HG03039 (cell line): ENCODE results near the gene ANKS1A.
"Not testable (repeated sequence)": the region's sequence is repeated elsewhere in the genome, so short reads cannot be mapped to it uniquely, and the experiment has no call there.

Source experiments
- ATAC-seq: cut with Tn5 transposase; IDR thresholded peaks from one replicate; pipeline ENCODE4 v1.9.1; 2021; ENCODE audit warnings: mild to moderate bottlenecking, moderate library complexity; ENCODE audit not compliant: unreplicated experiment

The ANKS1A gene

DNA sequence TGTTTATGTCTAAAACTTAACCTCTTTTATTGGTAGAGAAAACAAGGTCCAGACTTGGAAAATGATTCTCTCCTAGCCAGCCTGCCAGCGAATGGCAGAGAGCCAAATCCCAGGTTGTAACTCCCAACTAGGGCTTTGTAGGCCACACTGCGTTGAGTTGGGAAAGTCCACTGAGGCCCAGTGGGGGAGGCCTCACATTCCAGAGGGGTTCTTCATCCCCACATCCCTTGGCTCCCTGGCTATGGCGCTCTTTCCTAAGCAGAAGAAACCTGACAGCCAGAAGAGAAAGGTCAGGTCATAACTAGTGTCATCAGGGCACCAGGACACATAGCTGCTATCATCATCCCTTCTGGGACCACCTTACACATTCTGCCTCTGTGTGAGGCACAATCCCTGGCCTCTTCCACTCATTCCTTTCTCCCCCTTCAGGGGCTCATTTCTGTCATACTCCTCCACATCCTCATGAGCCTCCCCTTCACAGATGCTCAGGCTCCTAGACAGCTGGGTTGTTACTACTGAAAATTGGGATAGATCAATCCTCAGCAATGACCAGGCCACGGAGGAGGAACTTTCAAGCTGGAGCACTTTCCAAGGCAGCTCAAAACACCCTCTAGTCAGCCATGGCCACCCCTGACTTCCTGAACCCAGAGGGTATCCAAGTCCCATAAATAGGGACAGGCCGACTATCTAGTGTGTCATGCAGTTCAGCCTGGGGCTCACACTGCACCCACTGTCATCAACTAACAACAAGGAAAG is 203.5 kb downstream of the ANKS1A start:
- ATAC-seq = no peak

DNA sequence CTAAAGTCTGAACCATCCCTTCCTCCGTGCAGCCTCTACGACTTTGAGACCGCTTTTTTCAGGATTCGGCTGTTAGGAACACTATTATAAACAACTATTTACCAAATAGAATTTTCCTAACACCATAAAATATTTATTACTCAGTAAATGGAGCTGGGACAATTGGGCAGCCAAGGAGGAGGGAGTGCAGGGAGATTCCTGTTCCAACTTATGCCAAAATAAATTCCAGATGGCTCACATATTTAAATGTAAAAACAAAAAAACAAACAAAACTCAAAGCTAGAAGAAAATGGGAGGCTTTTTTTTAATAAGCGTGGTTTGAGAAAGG is 204.0 kb downstream of the ANKS1A start:
- no peak for ATAC-seq

DNA sequence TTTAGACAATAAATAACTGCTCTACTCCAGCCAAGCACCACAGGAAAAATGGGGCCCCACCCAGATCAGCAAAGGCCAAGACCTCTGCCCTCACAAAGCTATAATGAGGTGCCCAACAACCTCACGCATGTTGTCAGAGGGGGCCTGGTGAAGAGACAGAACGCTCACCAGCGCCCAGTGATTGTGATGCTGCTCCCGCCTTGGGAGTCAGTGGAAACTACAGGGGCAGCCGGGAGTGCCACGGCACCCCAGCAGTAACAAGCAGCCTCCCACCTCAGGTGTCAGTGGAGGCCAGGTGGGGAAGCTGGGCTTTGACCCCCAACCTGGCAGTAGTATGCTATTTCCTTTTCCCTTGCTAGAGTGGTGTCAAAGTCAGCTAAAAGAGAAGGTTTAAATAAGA is 204.7 kb downstream of the ANKS1A start:
- ATAC-seq = no peak

DNA sequence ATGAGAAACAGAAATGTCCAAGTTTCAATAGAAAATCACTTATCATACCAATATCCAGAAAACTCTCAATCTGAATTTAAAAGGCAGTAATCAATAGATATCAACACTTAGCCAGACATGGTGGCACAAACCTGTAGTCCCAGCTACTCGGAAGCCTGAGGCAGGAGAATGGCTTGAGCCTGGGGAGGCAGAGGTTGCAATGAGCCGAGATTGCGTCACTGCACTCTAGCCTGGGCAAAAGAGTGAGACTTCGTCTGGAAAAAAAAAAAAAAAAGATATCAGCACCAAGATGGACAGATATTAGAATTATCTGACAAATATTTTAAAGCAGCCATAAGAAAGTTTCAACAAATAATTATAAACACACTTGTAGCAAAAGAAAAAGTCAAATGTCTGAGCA is 205.1 kb downstream of the ANKS1A start:
- ATAC-seq = no peak

DNA sequence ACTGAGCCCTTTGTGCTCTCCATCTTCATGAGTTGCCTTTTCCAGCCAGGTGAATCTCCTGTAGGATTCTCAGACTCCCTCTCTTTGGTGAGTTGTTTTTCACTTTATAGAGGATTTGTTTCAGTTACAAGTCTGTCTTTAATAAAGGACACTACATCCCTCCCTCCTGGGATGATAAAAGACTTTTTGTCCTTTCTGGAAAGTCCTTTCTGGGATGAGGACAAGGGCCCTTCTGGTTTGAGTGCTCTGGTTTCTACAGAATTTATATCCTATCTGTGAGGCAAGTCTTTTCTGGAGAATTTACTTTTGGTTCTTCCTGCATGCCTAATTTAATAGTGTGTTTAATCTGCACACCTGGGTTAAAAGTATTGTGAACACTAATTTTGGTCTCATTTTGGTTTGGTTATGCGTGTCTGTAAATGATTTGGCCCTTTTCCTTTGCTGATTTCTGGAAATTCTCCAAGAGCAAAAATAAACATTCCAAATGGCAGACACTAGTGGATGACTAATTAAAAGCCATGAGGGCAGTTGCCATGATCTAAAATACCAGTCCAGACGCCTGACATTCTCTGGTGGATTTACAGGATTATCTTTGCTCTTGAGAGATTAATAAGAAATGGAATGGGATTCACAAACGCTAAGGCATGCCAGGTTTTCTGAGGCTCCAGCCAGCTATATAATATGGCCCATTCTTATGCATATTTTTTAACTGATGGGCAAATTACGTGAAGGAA is 207.2 kb downstream of the ANKS1A start:
- no peak for ATAC-seq

DNA sequence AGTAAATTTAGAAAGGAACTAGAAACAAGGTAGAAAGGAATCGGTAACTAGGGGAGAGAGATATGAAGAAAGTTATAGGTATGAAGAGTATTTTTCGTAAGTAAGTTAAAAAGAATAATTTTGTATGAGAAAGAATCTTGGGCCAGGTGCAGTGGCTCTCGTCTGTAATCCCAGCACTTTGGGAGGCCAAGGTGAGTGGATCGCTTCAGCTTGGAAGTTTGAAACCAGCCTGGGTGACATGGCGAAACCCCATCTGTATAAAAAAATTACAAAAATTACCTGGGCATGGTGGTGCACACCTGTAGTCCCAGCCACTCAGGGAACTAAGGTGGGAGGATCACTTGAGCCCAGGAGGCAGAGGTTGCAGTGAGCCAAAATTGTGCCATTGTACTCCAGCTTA is 210.1 kb downstream of the ANKS1A start:
- no peak for ATAC-seq

DNA sequence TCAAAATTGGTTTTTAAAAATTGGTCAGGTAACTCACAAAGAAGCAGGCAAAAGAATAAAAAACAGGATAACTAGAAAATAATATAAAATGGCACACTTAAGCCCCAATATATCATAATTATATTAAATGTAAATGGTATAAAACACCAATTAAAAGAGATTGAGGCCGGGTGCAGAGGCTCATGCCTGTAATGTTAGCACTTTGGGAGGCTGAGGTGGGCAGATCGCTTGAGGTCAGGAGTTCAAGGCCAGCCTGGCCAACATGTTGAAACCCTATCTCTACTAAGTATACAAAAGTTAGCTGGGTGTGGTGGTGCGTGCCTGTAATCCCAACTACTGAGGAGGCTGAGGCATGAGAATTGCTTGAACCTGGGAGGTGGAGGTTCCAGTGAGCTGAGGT is 216.0 kb downstream of the ANKS1A start:
- ATAC-seq = no peak

DNA sequence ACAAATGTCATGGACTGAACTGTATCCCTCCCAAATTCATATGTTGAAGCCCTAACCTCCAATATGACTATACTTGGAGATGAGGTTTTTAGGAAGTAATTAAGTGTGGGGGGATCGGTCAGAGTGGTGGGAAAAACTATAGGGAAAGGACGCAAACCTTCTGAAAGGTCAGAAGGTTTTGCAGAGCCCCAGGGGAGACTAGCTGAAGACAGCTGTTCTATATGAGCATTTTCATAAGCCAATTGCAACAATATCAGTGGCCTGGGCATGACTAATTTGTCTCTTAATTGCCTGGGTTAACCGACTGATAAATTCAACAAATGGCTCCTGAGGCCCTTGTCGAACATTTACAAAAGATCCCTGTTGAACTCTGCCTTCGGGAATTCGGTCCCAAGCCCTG is 217.0 kb downstream of the ANKS1A start:
- not testable (repeated sequence) for ATAC-seq

DNA sequence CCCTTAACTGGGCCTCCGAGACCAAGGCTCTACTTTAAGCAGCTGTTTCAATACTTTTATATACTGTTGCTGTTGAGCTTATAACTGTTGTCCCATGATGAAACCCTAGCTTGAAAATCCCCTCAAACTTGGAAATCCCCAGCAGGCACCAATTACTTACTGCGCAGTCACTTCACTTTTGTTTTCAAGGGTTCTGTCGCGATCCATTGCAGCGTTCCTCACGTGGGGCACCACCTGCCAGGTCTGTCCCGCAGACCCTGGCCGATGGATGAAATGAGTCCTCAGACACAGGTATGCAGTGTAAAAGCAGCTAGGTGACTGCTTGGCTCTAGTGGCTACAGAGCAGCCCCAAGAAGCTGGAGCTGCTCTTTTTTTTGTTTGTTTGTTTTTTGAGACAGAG is 218.2 kb downstream of the ANKS1A start:
- not testable (repeated sequence) for ATAC-seq

DNA sequence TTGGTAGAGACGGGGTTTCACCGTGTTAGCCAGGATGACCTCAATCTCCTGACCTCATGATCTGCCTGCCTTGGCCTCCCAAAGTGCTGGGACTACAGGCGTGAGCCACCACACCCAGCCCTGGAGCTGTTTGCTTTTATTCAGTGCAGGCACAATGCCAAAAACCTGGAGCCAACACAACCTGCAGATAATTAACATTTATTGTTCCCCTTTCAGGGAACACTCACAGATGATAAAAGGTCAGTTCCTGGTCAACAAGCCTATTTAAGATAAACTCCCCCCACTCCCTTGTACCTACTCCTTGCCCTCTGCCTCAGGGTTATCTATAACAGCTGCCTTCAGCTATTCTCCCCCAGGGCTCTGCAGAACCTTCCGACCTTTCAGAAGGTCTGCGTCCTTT is 218.7 kb downstream of the ANKS1A start:
- not testable (repeated sequence) for ATAC-seq

DNA sequence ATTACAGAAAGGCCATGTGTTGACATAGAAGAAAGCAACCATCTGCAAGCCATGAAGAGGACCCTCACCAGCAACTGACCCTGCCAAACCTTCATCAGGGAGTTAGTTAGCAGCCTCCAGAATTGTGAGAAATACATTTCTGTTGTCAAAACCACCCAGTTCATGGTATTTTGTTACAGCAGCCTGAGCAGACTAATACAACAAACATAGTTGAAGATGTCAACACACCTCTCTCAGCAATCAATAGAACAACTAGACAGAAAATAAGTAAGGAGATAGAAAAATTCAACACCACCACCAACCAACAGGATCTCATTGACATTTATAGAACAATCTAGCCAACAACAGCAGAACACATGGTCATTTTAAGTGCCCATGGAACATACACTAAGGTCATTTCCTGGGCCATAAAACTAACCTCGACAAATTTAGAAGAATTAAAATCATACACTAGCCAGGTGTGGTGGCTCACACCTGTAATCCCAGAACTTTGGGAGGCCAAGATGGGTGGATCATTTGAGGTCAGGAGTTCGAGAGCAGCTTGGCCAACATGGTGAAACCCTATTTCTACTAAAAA is 219.3 kb downstream of the ANKS1A start:
- ATAC-seq = no peak

DNA sequence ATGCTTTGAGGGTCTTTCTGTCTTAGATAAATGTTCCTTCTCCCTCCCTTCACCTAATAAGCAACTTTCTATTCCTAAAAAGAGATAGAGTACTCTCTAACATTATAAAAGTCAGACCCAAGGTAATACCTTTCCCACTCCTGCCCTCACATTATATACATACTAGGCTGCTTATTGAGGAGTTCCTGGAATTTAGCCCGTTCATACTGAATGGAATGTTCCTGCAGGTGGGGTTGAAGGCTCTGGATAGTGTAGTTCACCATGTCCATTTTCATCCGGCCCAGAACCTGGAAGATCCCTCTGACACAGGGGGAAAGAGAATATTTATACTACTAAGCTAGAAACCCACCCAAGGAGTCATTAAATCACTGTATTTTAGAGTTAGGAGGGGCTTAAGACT is 231.7 kb downstream of the ANKS1A start:
- ATAC-seq = no peak

DNA sequence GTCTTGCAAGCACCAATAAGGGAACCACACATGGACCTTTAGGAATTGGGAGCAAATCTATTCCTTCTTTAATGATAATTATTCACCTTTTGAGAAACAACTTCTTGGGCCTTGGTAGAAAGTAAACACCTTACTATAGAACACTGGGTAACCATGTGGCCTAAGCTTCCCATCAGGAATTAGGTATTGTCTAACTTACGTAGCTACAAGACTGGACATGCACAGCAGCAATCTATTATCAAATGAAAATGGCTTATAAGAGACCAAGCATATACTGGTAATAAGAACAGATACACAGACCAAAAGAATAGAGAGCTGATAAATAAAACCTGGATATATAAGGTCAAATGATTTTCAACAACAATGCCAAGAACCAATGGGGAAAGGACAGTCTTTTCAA is 235.3 kb downstream of the ANKS1A start:
- ATAC-seq = no peak

DNA sequence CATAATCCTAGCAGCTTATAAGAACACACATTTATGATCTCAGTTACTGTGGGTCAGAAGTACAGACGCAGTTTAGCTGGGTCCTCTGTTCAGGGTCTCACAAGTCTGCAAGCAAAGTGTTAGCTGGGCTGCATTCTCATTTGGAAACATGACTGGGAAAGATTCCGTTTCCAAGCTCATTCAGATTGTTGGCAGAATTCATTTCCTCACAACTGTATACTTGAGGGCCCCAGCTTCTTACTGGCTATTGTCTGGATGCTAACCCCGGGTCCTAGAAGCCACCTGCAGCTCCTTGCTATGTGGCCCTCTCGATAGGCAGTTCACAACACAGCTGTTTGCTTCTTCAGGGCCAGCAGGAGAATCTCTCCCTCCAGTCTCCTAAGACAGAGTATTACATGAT is 239.0 kb downstream of the ANKS1A start:
- no peak for ATAC-seq

DNA sequence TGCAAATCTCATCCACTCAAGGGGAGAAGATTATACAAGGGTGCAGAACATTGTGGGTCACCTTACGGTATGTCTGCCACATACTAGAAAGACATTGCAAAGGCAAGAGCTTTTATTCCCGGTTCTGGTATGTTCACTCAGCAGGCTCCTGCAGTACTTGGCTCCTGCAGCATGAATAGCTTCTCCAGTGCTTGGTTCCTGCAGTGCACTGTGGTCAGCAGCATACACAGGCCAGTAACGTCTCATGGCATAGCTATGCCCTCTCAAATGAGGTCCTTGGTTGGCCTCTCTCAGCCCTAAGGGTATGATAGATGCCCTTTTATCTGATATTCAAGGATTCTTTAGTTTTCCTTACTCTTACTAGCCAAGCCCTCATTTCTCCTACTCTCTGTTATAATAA is 239.4 kb downstream of the ANKS1A start:
- no peak for ATAC-seq

DNA sequence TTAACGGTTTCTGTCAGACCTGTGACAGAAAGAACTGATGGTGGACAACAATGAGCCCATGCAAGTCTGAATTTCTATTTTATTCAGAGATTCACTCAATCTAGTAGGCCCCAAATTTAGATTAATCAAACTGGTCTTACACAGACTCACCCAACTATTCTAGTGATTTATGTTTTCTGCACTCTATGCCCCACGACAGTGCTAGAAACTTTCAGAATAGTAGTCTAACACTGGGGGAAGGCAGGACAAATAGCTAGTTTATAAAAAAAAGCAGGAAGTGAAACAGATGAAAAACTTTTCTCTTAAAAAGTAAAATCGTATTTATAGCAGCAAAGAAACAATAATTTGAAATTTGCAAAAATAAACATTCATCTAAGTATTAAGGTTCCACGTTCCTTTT is 247.1 kb downstream of the ANKS1A start:
- ATAC-seq = no peak

DNA sequence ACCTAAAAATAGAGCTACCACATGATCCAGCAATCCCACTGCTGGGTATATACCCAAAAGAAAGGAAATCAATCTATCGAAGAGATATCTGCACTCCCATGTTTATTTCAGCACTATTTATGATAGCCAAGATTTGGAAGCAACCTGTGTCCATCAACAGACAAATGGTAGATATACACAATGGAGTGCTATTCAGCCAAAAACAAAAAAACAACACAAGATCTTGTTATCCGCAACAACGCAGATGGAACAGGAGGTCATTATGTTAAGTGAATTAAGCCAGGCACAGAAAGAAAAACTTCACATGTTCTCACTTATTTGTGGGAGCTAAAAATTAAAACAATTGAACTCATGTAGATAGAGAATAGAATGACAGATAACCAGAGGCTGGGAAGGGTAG is 249.1 kb downstream of the ANKS1A start:
- ATAC-seq = not testable (repeated sequence)

DNA sequence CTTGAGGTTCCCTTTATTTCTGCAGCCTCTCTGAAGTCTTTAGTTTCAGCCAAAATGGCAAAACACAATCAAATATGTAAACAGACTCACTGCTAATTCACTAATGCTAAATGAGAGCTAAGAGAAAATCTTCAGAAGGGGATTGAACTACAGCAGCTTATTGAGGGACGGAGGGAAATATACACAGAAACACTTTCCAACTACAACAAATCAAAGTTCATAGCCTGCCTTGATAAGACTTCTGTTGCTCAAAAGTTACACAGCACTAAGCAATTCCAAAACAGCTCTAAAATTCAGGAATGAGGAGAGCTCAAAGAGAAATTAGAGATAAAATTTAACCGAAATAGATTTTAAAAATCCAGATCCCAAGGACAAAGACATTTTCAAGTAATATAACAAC is 250.4 kb downstream of the ANKS1A start:
- no peak for ATAC-seq

DNA sequence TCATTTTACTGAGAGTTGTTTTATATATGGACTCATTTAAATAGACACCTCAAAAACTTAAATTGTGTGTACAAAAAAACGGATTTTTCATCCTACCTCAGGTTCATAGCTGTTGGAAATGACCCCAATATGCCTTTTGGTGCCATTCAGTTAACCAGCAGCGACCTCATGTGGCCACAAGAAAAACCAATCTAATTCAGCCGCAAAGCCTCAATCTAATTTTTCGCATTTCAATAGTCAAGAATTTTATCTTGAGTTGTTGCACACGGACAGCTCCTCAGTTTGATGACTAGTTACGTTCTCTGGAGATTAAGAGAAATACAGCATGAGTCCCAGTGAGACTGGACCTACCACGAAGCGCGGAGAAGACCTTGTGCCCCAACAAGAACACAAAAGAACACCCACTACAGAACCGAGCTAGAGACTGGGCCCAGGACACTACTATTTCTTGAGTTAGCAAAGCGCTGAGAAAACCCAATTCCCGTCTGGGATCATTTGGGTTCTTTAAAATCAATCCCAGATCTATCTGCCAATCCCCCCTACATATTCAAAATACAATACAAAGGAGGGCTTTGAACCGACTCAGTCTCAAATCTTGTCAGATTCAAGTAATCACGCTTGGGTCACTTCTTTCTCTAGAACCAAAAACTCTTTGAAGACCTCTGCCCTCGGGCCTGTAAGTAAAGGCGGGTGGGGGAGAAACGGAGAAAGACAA is 251.0 kb downstream of the ANKS1A start:
- no peak for ATAC-seq

DNA sequence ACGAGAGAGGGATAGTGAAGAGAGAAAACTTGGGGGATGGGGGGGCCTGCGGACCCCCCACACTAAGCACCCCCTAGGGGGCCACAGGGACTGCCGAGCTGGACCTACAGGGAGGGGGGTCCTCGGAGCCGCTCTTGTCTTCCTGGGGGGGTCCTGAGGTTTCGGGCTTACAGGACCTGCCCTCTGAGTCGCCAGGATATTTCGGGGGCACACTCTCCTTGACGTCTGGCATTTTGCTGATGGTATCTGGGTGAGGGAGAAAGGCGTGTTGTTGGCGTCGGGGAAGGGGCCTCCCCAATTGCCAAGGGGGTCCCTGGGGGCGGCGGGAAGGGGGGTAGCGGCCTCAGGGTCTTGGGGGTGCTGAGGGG is 251.6 kb downstream of the ANKS1A start:
- no peak for ATAC-seq
